Adrenal gland (tissue), 12 donors: ENCODE results near the gene GSG1L2. TPM values are rescaled to one million over a fixed set of nuclear protein-coding genes. Genes with fewer than 3 reads are reported as not detected.

Experiments
- DNase-seq, 7 donors: peaks; one replicate each; pipeline ENCODE4 v3.0.0-alpha.2; 2019 to 2020
- H3K27ac ChIP-seq, 5 donors: fragments of 200-600 bp; sonication (generic) in 4 of 5; 1 replicate in 3 of 5; 2 replicates in 2 of 5; pipeline versions ENCODE4 v1.5.1 to v1.8.0; 2016 to 2020; ENCODE audit warnings: mild to moderate bottlenecking in 1 of 5
- H3K27me3 ChIP-seq: fragments of 200-600 bp; 2 replicates; pipeline ENCODE4 v1.8.0; 2021
- H3K36me3 ChIP-seq, 2 donors: fragments of 200-600 bp; replicated peaks in 1 of 2; 1 replicate in 1 of 2; 2 replicates in 1 of 2; pipeline versions ENCODE4 v1.5.1 to v1.8.0; 2018 to 2022
- H3K4me1 ChIP-seq, 2 donors: fragments of 200-600 bp; replicated peaks in 1 of 2; 1 replicate in 1 of 2; 2 replicates in 1 of 2; pipeline versions ENCODE4 v1.5.1 to v1.8.0; 2018 to 2021
- H3K4me3 ChIP-seq, 4 donors: fragments of 200-600 bp; sonication (generic) in 3 of 4; one replicate each; pipeline ENCODE4 v1.5.1; 2016 to 2018
- H3K9me3 ChIP-seq, 3 donors: fragments of 200-600 bp; sonication (generic) in 1 of 3; replicated peaks in 1 of 3; 1 replicate in 2 of 3; 2 replicates in 1 of 3; pipeline versions ENCODE4 v1.5.1 to v1.8.0; 2016 to 2021
- CTCF ChIP-seq, 6 experiments: fragments of 450-650 bp in 4 of 6; fragments of 200-600 bp in 2 of 6; sonication (generic) in 1 of 6; IDR thresholded peaks; 1 replicate in 5 of 6; 2 replicates in 1 of 6; pipeline versions ENCODE4 v1.5.1 to v1.8.0; 2016 to 2021; ENCODE audit warnings: antibody characterized with exemption in 6 of 6, mild to moderate bottlenecking in 2 of 6, moderate library complexity in 1 of 6
- POLR2A ChIP-seq, 2 donors: fragments of 450-650 bp; IDR thresholded peaks; one replicate each; pipeline ENCODE4 v1.6.1; 2017; ENCODE audit warnings: antibody characterized with exemption in 2 of 2, mild to moderate bottlenecking in 2 of 2, moderate library complexity in 1 of 2
- WGBS, 4 donors: extraction: QIAGEN DNeasy Blood & Tissue Kit in 2 of 4; methylation state at CpG; one replicate each; pipeline versions ENCODE4 v1.1.5 to v1.1.7; 2013 to 2017; 5-methylcytosine and 5-hydroxymethylcytosine counted together
- intact Hi-C, 2 donors: fragments of 100-400 bp; cut with DNase I; formaldehyde crosslinking; loops; one replicate each; pipeline versions ENCODE4 v1.14.1 to v1.15.0; 2022 to 2023
- polyA plus RNA-seq, 3 donors: library from polyadenylated mRNA; stranded (reverse); fragments of 200-250 nt in 2 of 3; fragments of 350-450 nt in 1 of 3; fragmentation: Illumina TruSeq in 1 of 3; extraction: RNeasy Lipid Tissue Mini Kit (QIAGEN cat#74804) in 1 of 3; gene quantifications; one replicate each; pipeline ENCODE4 v1.2.3, GENCODE V29; 2013 to 2014
- total RNA-seq, 9 donors: library from RNA; depleted of rRNA in 4 of 9; stranded (reverse); fragments of >200 nt in 4 of 9; fragments of 120-200 nt in 1 of 9; fragmentation: NEBNext Ultra II Directional in 1 of 9; extraction: Animal tissue kit (Norgen Biotek cat#: 25700) in 1 of 9; gene quantifications; one replicate each; pipeline versions ENCODE4 v1.1.0 to v1.2.4, GENCODE V29; 2013 to 2023
- donor health status: healthy with polysubstance abuse.
- donor health status: Bipolar disorder and iron deficiency.
- donor health status: DM: yes; HTN: yes; CAD: no.
- donor health status: DM: no; HTN: no; CAD: no.
- donor health status: DM: no; HTN: no; CAD: no.
- donor health status: DM: yes; HTN: yes; CAD: no.

The GSG1L2 gene
- total and polyA plus RNA-seq, 12 donors: not detected

- WGBS, 4 donors: 81 to 89% (median 86%) methylated on average over 9 of the region's 9 CpGs
- peaks cover 4% of the 10 kb centered on the region for H3K27me3 ChIP-seq
Observed at GRCh38 chr17:9776911-9777310, 45.0 kb downstream of the GSG1L2 start.

GRCh38 chr17:9772658-9773057, 49.2 kb downstream of the GSG1L2 start:
- no peaks in the 10 kb centered on the region for H3K36me3 ChIP-seq
- intact Hi-C loops: no loop called here

More at GRCh38 chr17:9776911-9777310, 45.0 kb downstream of the GSG1L2 start:
- Histone ChIP-seq H3K27ac (no peak overlapping the region), H3K9me3 (no peaks in the 10 kb centered on the region), H3K4me1 (no peaks in the 10 kb centered on the region), H3K4me3 (no peak overlapping the region), H3K36me3 (no peaks in the 10 kb centered on the region)
- DNase-seq: no peak
- intact Hi-C loops: no loop called here
- TF ChIP-seq POLR2A (IDR thresholded peaks at IDR 0.05) (no peak), CTCF (IDR thresholded peaks at IDR 0.05) (no peak)

GRCh38 chr17:9771465-9771864, 50.4 kb downstream of the GSG1L2 start:
- 90 to 93% (median 90%) methylated on average over 7 to 27 of the region's 27 CpGs for WGBS, 4 donors
- Histone ChIP-seq H3K36me3 (no peaks in the 10 kb centered on the region), H3K27me3 (peaks cover 10% of the 10 kb centered on the region), H3K27ac (no peak overlapping the region), H3K4me1 (no peaks in the 10 kb centered on the region), H3K9me3 (no peaks in the 10 kb centered on the region), H3K4me3 (no peak overlapping the region)
- TF ChIP-seq CTCF (IDR thresholded peaks at IDR 0.05) (no peak), POLR2A (IDR thresholded peaks at IDR 0.05) (no peak)
- DNase-seq: no peak
- intact Hi-C loops: no loop called here

More at GRCh38 chr17:9772658-9773057, 49.2 kb downstream of the GSG1L2 start:
- Histone ChIP-seq H3K4me1 (no peaks in the 10 kb centered on the region), H3K27me3 (peaks cover 8% of the 10 kb centered on the region), H3K4me3 (no peak overlapping the region), H3K27ac (no peak overlapping the region), H3K9me3 (no peaks in the 10 kb centered on the region)
- 57 to 74% (median 62%) methylated on average over 17 to 19 of the region's 19 CpGs for WGBS, 4 donors
- TF ChIP-seq CTCF (IDR thresholded peaks at IDR 0.05): no peak
- TF ChIP-seq POLR2A (IDR thresholded peaks at IDR 0.05): no peak
- no peak for DNase-seq

GRCh38 chr17:9769036-9769695, 52.7 kb downstream of the GSG1L2 start:
- WGBS, 4 donors: 77 to 92% (median 83%) methylated on average over 5 to 15 of the region's 15 CpGs
- no peaks in the 10 kb centered on the region for H3K9me3 ChIP-seq
- H3K4me3 ChIP-seq: no peak overlapping the region
- TF ChIP-seq CTCF (IDR thresholded peaks at IDR 0.05) (no peak), POLR2A (IDR thresholded peaks at IDR 0.05) (no peak)
- no peak overlapping the region for H3K27ac ChIP-seq
- intact Hi-C loops: no loop called here
- peak in 1 of 7 donors; percentile 1 for DNase-seq
- H3K36me3 ChIP-seq: no peaks in the 10 kb centered on the region
- peaks cover 10% of the 10 kb centered on the region for H3K27me3 ChIP-seq
- no peaks in the 10 kb centered on the region for H3K4me1 ChIP-seq
